ENCODE measurements around the gene XYLT2. TPM values are rescaled to one million over a fixed set of nuclear protein-coding genes. Genes with fewer than 3 reads are reported as not detected.

The XYLT2 gene
- total and polyA plus RNA-seq, 9 of the 15 experiments (the other 6 are each of a cell fraction or from before 2014, with no cell fraction given): 0.63 to 9.1 (median 4.3) TPM

DNA sequence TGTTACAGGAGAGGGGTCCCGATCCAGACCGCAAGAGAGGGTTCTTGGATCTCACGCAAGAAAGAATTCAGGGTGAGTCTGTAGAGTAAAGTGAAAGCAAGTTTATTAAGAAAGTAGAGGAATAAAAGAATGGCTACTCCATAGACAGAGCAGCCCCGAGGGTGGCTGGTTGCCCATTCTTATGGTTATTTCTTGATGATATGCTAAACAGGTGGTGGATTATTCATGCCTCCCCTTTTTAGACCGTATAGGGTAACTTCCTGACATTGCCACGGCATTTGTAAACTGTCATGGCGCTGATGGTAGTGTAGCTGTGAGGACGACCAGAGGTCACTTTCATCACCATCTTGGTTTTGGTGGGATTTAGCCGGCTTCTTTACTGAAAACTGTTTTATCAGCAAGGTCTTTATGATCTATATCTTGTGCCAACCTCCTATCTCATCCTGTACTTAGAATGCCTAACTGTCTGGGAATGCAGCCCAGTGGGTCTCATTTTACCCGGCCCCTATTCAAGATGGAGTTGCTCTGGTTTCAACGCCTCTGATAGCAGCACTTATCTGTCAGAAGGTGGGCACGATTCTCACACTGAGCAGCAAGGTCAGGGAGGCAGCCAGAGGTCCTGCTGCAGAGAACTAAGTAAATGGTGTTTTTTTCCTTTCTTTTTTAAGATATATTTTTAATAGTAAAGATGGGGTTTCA is 26.5 kb upstream of the XYLT2 start (continued):
- TF ChIP-seq ZNF318 (IDR thresholded peaks at IDR 0.05; ENCODE audit: borderline replicate concordance in 1 of 2, low read depth in 1 of 2) (no peak), NR2C1 (IDR thresholded peaks at IDR 0.05) (no peak), NR2C1 (tag; IDR thresholded peaks at IDR 0.05) (peak; percentile 91), PTBP1 (IDR thresholded peaks at IDR 0.05; ENCODE audit: low read depth, low read length) (no peak), CHD1 (IDR thresholded peaks at IDR 0.05; ENCODE audit: low read length) (no peak), SREBF1 (IDR thresholded peaks at IDR 0.05; ENCODE audit: borderline replicate concordance, low read depth, low read length) (no peak), ZNF445 (CRISPR knock-in tag; IDR thresholded peaks at IDR 0.05; ENCODE audit: low read depth) (peak; percentile 68; the same call in 1 of the 2 replicates), SETDB1 (IDR thresholded peaks at IDR 0.05; ENCODE audit: low read length) (no peak), TEAD4 (IDR thresholded peaks at IDR 0.05; ENCODE audit: low read length) (no peak), TEAD4 (CRISPR knock-in tag; IDR thresholded peaks at IDR 0.05; ENCODE audit: borderline replicate concordance) (no peak), HDAC2 (IDR thresholded peaks at IDR 0.05) (no peak), ZKSCAN8 (CRISPR knock-in tag; IDR thresholded peaks at IDR 0.05) (peak; percentile 79), DDX20 (tag; IDR thresholded peaks at IDR 0.05; ENCODE audit: low read depth) (peak; percentile 89), ZNF384 (IDR thresholded peaks at IDR 0.05; ENCODE audit: low read depth, low read length) (no peak), CBFB (CRISPR knock-in tag; IDR thresholded peaks at IDR 0.05) (no peak), BRD4 (IDR thresholded peaks at IDR 0.05) (no peak), ZNF124 (CRISPR knock-in tag; IDR thresholded peaks at IDR 0.05) (no peak), ZNF778 (CRISPR knock-in tag; IDR thresholded peaks at IDR 0.05) (no peak), WHSC1 (IDR thresholded peaks at IDR 0.05; ENCODE audit: low read length) (no peak)
- TF ChIP-seq, protein P1, sequence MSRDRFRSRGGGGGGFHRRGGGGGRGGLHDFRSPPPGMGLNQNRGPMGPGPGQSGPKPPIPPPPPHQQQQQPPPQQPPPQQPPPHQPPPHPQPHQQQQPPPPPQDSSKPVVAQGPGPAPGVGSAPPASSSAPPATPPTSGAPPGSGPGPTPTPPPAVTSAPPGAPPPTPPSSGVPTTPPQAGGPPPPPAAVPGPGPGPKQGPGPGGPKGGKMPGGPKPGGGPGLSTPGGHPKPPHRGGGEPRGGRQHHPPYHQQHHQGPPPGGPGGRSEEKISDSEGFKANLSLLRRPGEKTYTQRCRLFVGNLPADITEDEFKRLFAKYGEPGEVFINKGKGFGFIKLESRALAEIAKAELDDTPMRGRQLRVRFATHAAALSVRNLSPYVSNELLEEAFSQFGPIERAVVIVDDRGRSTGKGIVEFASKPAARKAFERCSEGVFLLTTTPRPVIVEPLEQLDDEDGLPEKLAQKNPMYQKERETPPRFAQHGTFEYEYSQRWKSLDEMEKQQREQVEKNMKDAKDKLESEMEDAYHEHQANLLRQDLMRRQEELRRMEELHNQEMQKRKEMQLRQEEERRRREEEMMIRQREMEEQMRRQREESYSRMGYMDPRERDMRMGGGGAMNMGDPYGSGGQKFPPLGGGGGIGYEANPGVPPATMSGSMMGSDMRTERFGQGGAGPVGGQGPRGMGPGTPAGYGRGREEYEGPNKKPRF (IDR thresholded peaks at IDR 0.05; ENCODE audit: low read depth, low read length): no peak

All from K562 (cell line).